MCF 10A (cell line): ENCODE data around the gene SAP25. TPM values are rescaled to one million over a fixed set of nuclear protein-coding genes. Genes with fewer than 3 reads are reported as not detected.
A peak's percentile ranks its signal among the peaks of the same experiment; 100 is the strongest.

Source experiments
- BruUV-seq: library from RNA; stranded (reverse); fragments of 400-500 nt; replicated peaks from 2 replicates; lab custom pipeline; 2021; lab: Mats Ljungman, UMichigan
- CTCF ChIA-PET: fragments of 300-600 bp; sonication (Branson Sonifier 250); formaldehyde crosslinking; extraction: SDS; loops from one replicate; lab custom pipeline; 2021; ENCODE audit warnings: antibody characterized with exemption, inconsistent platforms; lab: Yijun Ruan, JAX
- POLR2A ChIA-PET: fragments of 300-600, 350-650 bp; sonication (Branson Sonifier 250); formaldehyde crosslinking; extraction: SDS; loops from one replicate; lab custom pipeline; 2020; ENCODE audit warnings: antibody characterized with exemption, inconsistent platforms; lab: Yijun Ruan, JAX
- DNase-seq: peaks from one replicate; pipeline ENCODE4 v3.0.0-alpha.2; 2018; ENCODE audit not compliant: unreplicated experiment
- H3K27ac Mint-ChIP-seq: one replicate; pipeline ENCODE4 v1.8.0; 2022; ENCODE audit warnings: mild to moderate bottlenecking, low read depth, mixed read lengths; ENCODE audit not compliant: unreplicated experiment
- H3K27me3 Mint-ChIP-seq: one replicate; pipeline ENCODE4 v1.8.0; 2022; ENCODE audit warnings: mixed read lengths; ENCODE audit not compliant: insufficient read depth, unreplicated experiment
- H3K36me3 Mint-ChIP-seq: one replicate; pipeline ENCODE4 v1.8.0; 2022; ENCODE audit warnings: mild to moderate bottlenecking, moderate library complexity, mixed read lengths; ENCODE audit not compliant: insufficient read depth, unreplicated experiment
- H3K4me1 Mint-ChIP-seq: one replicate; pipeline ENCODE4 v1.8.0; 2022; ENCODE audit warnings: mixed read lengths; ENCODE audit not compliant: insufficient read depth, unreplicated experiment
- H3K4me3 Mint-ChIP-seq: one replicate; pipeline ENCODE4 v1.8.0; 2022; ENCODE audit warnings: mild to moderate bottlenecking, moderate library complexity, mixed read lengths; ENCODE audit not compliant: unreplicated experiment
- H3K9me3 Mint-ChIP-seq: one replicate; pipeline ENCODE4 v1.8.0; 2022; ENCODE audit warnings: mixed read lengths; ENCODE audit not compliant: unreplicated experiment
- CTCF ChIP-seq: fragments of 200-600 bp; IDR thresholded peaks from one replicate; pipeline ENCODE4 v1.8.0; 2022; ENCODE audit warnings: antibody characterized with exemption, mild to moderate bottlenecking; ENCODE audit not compliant: unreplicated experiment
- intact Hi-C: fragments of 100-400 bp; cut with micrococcal nuclease; formaldehyde crosslinking; loops from 2 replicates; pipeline ENCODE4 v1.14.1; 2022
- total RNA-seq: library from RNA; stranded (reverse); gene quantifications from 2 replicates; pipeline ENCODE4 v1.2.3, GENCODE V29; 2022

SAP25 gene
- total RNA-seq, 1 experiment from 2014 or later: 1.2 TPM

GRCh38 chr7:100586266-100587025 is 12.7 kb upstream of the SAP25 start, which contains the start of gene FBXO24:
FBXO24 (plus strand) TSS chr7:100586328; CDS start chr7:100586626, 298 bp downstream.
- ChIA-PET CTCF (interaction anchor here (0.6 to 3.0 kb wide), 15 partner anchors 12 to 242 kb away, joined by 3 to 12 read pairs (median 4); partner anchors contain the start of genes MOSPD3 and POP7), POLR2A (interaction anchor here (0.5 to 4.8 kb wide), 58 partner anchors 9 to 1427 kb away, joined by 3 to 49 read pairs (median 4); partner anchors contain the start of genes AGFG2, GIGYF1, GNB2 and MEPCE)
- BruUV-seq: no TSS peak
- intact Hi-C loops: no loop called here
- Mint-ChIP-seq H3K36me3 (peaks cover 12% of the 10 kb centered on the region), H3K27ac (peak within 1 kb of the TSS; percentile 90), H3K9me3 (no peaks in the 10 kb centered on the region), H3K4me1 (peaks cover 13% of the 10 kb centered on the region), H3K27me3 (no peaks in the 10 kb centered on the region), H3K4me3 (peak within 1 kb of the TSS; percentile 92)
- peak; percentile 100 for DNase-seq
- no peak for TF ChIP-seq CTCF

DNA sequence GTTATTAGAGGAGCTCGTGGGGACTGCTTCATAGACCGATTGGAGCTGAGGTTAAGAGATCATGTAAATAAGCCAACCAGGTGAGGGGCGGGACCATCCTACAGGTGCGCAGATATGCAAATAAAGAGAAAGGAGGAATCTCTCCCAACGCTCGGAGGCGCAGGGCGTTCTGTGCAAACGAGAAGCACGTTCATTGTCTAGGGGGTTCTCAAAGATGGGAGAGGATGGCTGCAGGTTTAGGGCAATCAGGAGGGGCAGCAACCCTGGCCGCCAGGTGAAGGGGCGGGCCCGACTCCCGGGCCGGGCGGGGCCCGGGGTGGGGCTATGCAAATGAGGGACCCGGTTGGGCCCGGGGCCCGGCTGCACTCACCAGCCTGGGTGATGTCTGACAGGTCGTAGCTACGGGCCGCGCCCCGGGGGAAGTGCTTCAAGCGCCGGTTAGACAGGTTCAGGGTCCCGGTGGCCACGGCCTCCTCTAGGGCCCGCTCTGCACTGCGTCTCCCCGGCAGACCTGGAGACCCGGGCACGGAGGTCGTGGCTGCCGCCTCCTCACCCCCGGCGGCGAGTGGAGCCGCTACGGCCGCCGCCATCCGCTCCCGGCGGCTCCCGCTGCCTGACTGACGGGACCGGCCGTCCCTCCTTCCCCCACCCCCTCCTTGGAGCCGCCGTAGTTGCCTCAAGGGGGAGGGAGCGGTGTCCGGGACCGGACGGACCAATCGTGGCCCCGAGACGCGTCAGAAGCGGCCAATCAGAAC is 12.0 kb upstream of the SAP25 start, which contains the start of gene LRCH4:
Gene LRCH4, minus strand, starts transcription at position 619 of the 755 bp plus-strand sequence. Its CDS starts 29 bp downstream, at position 590.
- DNase-seq: peak; percentile 54
- Mint-ChIP-seq H3K36me3 (peaks cover 16% of the 10 kb centered on the region), H3K9me3 (no peaks in the 10 kb centered on the region), H3K4me1 (peaks cover 13% of the 10 kb centered on the region), H3K4me3 (peak within 1 kb of the TSS; percentile 92), H3K27ac (peak within 1 kb of the TSS; percentile 90), H3K27me3 (no peaks in the 10 kb centered on the region)
- intact Hi-C loops: no loop called here
- no peak for TF ChIP-seq CTCF
- ChIA-PET POLR2A (interaction anchor here (0.5 to 4.8 kb wide), 68 partner anchors 8 to 1427 kb away, joined by 3 to 49 read pairs (median 4); partner anchors contain the start of genes AGFG2, EPHB4, GIGYF1 and GNB2), CTCF (interaction anchor here (0.6 to 3.0 kb wide), 25 partner anchors 17 to 242 kb away, joined by 3 to 12 read pairs (median 4); partner anchors contain the start of genes MOSPD3 and POP7)
- BruUV-seq: no TSS peak

DNA sequence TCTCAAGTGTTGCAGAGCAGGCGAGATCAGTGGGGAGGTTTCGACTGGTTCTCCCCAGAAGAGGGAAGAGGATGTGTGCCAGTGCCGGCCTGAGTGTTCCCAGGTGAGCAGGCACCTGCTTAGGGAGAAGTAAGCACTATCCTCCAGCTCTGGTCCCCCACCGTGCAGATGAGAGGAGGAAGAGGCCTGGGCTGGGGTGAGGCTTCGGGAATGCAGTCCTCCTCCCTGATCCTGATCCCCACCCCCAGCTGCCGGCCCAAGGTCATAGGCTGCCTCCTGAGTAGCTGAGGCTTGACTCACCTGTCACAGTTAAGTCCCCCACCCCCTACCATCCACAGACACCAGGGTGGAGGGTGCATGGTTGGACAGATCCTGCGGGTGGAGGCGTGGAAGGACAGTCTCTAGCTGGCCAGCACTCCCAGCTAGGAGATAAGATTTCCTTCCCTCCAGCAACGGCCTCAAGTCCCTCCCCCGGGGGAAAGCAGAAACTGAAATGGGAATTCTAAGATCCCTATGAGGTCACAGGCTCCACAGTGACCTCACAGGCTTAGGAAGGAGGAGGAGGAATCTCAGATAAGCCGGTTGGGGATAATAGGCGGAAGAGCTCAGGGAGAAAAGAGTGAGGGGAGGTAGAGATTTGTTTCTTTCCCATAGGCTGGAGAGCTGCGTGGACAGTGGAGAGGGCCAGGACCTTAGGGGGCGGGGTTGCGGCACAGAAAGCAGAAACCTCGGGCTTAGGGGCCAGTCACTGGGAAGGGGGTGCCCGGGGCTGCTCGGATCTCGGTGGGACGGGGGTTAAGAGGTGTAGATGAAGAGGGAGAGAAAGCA is 11.2 kb upstream of the SAP25 start:
- intact Hi-C loops: no loop called here
- ChIA-PET CTCF (interaction anchor here (0.6 to 3.0 kb wide), 16 partner anchors 19 to 195 kb away, joined by 3 to 11 read pairs (median 4); no protein-coding TSS in a partner anchor), POLR2A (interaction anchor here (0.6 to 4.8 kb wide), 33 partner anchors 9 to 633 kb away, joined by 3 to 49 read pairs (median 5); partner anchors contain the start of genes AGFG2, EPHB4, GIGYF1 and GNB2)
- DNase-seq: peak; percentile 30
- peak overlapping the region; percentile 90 for H3K27ac Mint-ChIP-seq
- TSS peak; percentile 45 for BruUV-seq
- H3K4me1 Mint-ChIP-seq: peaks cover 13% of the 10 kb centered on the region
- no peaks in the 10 kb centered on the region for H3K9me3 Mint-ChIP-seq
- peak overlapping the region; percentile 92 for H3K4me3 Mint-ChIP-seq
- H3K27me3 Mint-ChIP-seq: no peaks in the 10 kb centered on the region
- H3K36me3 Mint-ChIP-seq: peaks cover 16% of the 10 kb centered on the region
- no peak for TF ChIP-seq CTCF
